ENCODE data around the gene TXN2. TPM values are rescaled to one million over a fixed set of nuclear protein-coding genes. Genes with fewer than 3 reads are reported as not detected.

The TXN2 gene
- total RNA-seq, 1 donor from 2014 or later: 16.2 TPM

- Histone ChIP-seq H3K4me3 (no peak overlapping the region), H3K27me3 (no peaks in the 10 kb centered on the region), H3K27ac (peak overlapping the region; percentile 96 to 97), H3K36me3 (peaks cover 10 to 20% of the 10 kb centered on the region in 2 donors), H3K4me1 (peaks cover 38 to 62% of the 10 kb centered on the region in 2 donors), H3K9me3 (no peaks in the 10 kb centered on the region)
- intact Hi-C loops (cut with DNase I): no loop called here
- DNase-seq (ENCODE audit: low spot score in 2 of 2): no peak
- no peak for TF ChIP-seq CTCF (IDR thresholded peaks at IDR 0.05)
Observed at GRCh38 chr22:36469094-36469710, 12.2 kb downstream of the TXN2 start.

- peaks cover under 1 to 8% of the 10 kb centered on the region in 2 donors for H3K36me3 ChIP-seq
- H3K4me1 ChIP-seq: peaks cover 44 to 75% of the 10 kb centered on the region in 2 donors
- intact Hi-C loops (cut with DNase I): no loop called here
Observed at GRCh38 chr22:36467946-36468345, 13.5 kb downstream of the TXN2 start.

GRCh38 chr22:36467042-36467810, 14.2 kb downstream of the TXN2 start:
- peaks cover 0 to 1% of the 10 kb centered on the region in 2 donors for H3K36me3 ChIP-seq
- no peaks in the 10 kb centered on the region for H3K27me3 ChIP-seq
- intact Hi-C loops (cut with DNase I): no loop called here
- peak overlapping the region; percentile 96 to 97 for H3K27ac ChIP-seq
- no peak for TF ChIP-seq CTCF (IDR thresholded peaks at IDR 0.05)
- no peaks in the 10 kb centered on the region for H3K9me3 ChIP-seq
- DNase-seq (ENCODE audit: low spot score in 2 of 2): no peak
- H3K4me3 ChIP-seq: no peak overlapping the region
- H3K4me1 ChIP-seq: peaks cover 44 to 82% of the 10 kb centered on the region in 2 donors

More at GRCh38 chr22:36467946-36468345, 13.5 kb downstream of the TXN2 start:
- Histone ChIP-seq H3K27me3 (no peaks in the 10 kb centered on the region), H3K9me3 (no peaks in the 10 kb centered on the region), H3K4me3 (no peak overlapping the region), H3K27ac (peak overlapping the region; percentile 96 to 97)
- no peak for TF ChIP-seq CTCF (IDR thresholded peaks at IDR 0.05)
- DNase-seq (ENCODE audit: low spot score in 2 of 2): no peak

- peaks cover 44 to 90% of the 10 kb centered on the region in 2 donors for H3K4me1 ChIP-seq
- intact Hi-C loops (cut with DNase I): no loop called here
- TF ChIP-seq CTCF (IDR thresholded peaks at IDR 0.05): no peak
Observed at GRCh38 chr22:36466258-36466657, 15.2 kb downstream of the TXN2 start.

GRCh38 chr22:36465232-36466021, 16.0 kb downstream of the TXN2 start:
- intact Hi-C loops (cut with DNase I): no loop called here
- Histone ChIP-seq H3K27me3 (no peaks in the 10 kb centered on the region), H3K9me3 (no peaks in the 10 kb centered on the region), H3K4me3 (no peak overlapping the region), H3K36me3 (no peaks in the 10 kb centered on the region), H3K4me1 (peaks cover 44 to 90% of the 10 kb centered on the region in 2 donors), H3K27ac (peak overlapping the region; percentile 96 to 97)
- no peak for TF ChIP-seq CTCF (IDR thresholded peaks at IDR 0.05)
- DNase-seq (ENCODE audit: low spot score in 2 of 2): peak; percentile 78 to 94

More at GRCh38 chr22:36466258-36466657, 15.2 kb downstream of the TXN2 start:
- H3K27ac ChIP-seq: peak overlapping the region; percentile 96 to 97
- H3K9me3 ChIP-seq: no peaks in the 10 kb centered on the region
- DNase-seq (ENCODE audit: low spot score in 2 of 2): no peak
- H3K27me3 ChIP-seq: no peaks in the 10 kb centered on the region
- H3K4me3 ChIP-seq: no peak overlapping the region
- no peaks in the 10 kb centered on the region for H3K36me3 ChIP-seq

Measured in ascending aorta (tissue), 2 donors.